ENCODE data around the gene NCBP1. TPM values are rescaled to one million over a fixed set of nuclear protein-coding genes. Genes with fewer than 3 reads are reported as not detected.

Gene NCBP1
- total RNA-seq, 1 donor from 2014 or later = 55.9 TPM

DNA sequence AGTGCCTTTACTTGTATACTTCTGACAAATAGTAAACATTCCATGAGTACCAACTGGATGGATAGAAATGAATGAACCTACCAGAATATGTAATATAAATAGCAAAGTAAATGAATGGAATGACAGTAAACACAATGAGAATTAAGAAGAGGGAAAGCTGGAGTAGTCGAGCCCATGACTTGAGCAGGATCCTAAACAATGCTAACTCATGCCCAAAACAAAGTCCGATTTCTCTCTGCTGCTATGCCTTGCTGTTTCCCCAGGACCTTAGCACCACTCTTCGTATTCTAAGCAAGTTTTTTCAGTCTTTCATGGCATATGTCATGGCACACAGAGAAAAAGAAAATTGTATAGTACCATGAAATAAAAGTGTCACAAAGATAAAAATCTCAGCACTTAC is 61.8 kb downstream of the NCBP1 start:
- Mint-ChIP-seq H3K36me3 (peaks cover 4% of the 10 kb centered on the region), H3K27ac (no peak overlapping the region), H3K4me3 (peak overlapping the region; percentile 96), H3K9me3 (no peaks in the 10 kb centered on the region), H3K4me1 (peaks cover 31% of the 10 kb centered on the region), H3K27me3 (ENCODE audit: insufficient read depth, low read depth) (no peaks in the 10 kb centered on the region)
- Histone ChIP-seq H3K4me1 (peaks cover 10% of the 10 kb centered on the region), H3K36me3 (no peaks in the 10 kb centered on the region), H3F3A (ENCODE audit: low read depth) (peaks cover 8% of the 10 kb centered on the region), H3K4me3 (peak overlapping the region; percentile 86), H2AFZ (replicated peaks) (no peak overlapping the region), H3K4me2 (peak overlapping the region; percentile 91), H3K9me3 (ENCODE audit: low read depth) (no peaks in the 10 kb centered on the region), H3K27me3 (peaks cover 23% of the 10 kb centered on the region), H3K79me2 (ENCODE audit: low read depth) (peaks cover 25% of the 10 kb centered on the region), H4K20me1 (ENCODE audit: low read depth) (peaks cover 14% of the 10 kb centered on the region), H3K27ac (no peak overlapping the region), H3K9ac (no peak overlapping the region)
- no peak for TF ChIP-seq EZH2phosphoT487 (IDR thresholded peaks at IDR 0.05)
- TF ChIP-seq, protein P1, sequence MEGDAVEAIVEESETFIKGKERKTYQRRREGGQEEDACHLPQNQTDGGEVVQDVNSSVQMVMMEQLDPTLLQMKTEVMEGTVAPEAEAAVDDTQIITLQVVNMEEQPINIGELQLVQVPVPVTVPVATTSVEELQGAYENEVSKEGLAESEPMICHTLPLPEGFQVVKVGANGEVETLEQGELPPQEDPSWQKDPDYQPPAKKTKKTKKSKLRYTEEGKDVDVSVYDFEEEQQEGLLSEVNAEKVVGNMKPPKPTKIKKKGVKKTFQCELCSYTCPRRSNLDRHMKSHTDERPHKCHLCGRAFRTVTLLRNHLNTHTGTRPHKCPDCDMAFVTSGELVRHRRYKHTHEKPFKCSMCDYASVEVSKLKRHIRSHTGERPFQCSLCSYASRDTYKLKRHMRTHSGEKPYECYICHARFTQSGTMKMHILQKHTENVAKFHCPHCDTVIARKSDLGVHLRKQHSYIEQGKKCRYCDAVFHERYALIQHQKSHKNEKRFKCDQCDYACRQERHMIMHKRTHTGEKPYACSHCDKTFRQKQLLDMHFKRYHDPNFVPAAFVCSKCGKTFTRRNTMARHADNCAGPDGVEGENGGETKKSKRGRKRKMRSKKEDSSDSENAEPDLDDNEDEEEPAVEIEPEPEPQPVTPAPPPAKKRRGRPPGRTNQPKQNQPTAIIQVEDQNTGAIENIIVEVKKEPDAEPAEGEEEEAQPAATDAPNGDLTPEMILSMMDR (IDR thresholded peaks at IDR 0.05) = no peak
- TF ChIP-seq EZH2 (IDR thresholded peaks at IDR 0.05) = no peak
- no peak for DNase-seq (ENCODE audit: low spot score)

DNA sequence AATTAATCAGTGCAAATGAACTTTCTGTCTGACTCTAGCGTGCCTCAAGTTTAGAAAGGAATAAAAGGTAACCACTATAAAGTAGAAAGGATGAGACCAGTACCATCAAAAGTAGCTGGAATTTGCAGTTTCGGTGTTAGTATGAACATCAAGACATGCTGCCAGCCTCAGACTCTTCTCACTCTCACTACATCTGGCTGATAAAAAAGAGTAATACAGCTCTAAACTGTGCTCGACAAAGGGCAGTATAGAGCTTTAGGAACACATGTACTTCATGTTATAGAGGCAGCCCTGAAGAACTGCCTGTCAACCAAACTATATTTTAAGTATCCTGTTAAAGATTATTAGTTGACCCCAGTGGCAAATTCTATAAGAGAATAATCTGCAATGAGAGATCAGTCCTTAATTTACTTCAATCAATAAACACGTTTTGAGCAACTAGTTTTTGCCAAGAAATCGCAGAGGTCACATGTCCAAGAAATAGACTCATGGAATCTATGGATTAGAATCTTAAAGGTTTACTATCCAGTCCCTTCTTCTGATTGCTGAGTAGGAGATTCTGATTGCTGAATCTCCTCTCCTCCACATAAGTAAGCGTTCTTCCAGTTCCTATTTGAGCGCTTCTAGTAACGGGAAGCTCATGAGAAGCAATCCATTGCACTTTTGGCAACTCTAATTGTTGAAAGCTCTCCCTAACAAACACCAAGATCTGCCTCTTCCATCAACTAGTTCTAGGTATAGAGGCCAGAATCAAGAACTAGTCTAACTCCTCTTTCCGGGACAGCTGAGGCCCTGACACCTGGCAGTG is 62.6 kb downstream of the NCBP1 start:
- TF ChIP-seq EZH2phosphoT487 (IDR thresholded peaks at IDR 0.05) = no peak
- TF ChIP-seq, protein P1 (IDR thresholded peaks at IDR 0.05) = no peak
- TF ChIP-seq EZH2 (IDR thresholded peaks at IDR 0.05) = no peak
- H3K9ac ChIP-seq = peak overlapping the region; percentile 49
- H3K4me1 Mint-ChIP-seq = peaks cover 31% of the 10 kb centered on the region

DNA sequence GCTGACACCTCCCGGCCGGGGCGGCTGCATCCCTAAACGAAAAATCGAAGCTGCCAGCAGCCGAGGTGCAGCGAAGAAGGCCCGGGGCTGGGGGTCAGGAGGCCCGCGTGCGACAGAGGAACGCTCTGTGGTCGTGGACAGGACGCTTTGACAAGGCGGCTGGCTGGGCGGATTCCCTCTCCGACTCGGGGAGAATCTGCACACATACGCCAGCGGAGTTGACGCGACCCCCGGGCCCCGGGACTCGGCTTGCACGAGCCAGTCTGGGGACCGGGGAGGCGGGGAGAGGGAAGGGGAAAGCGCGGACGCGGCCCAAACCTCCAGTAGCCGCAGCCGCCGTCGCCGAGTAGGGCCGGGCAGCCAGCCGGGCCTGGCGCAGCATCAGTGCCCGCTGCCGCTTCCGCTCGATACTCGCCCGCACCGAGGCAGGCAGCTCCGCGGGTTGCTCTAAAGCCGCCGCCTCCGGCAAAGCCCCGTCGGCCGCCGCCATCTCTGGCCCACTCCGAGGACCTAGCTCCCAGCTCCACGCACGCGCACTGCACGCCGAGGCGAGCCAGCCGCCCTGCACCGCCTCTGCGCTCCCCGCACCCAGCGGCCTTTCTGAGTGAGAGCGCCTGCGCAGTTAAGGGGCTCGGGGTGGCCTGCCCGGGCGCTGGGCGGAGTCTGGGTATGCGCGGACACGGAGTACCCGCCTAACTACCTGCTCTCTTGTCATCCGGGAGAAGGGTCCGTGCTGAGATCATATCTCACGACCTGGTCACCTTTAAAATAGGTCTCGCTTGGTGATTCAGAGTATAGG is 63.4 kb downstream of the NCBP1 start, which contains the start of gene XPA:
XPA (minus strand) TSS at position 538 of the 799 bp plus-strand sequence; CDS start at position 490, 48 bp downstream.
- H3K27ac Mint-ChIP-seq = peak within 1 kb of the TSS; percentile 53

More for the DNA sequence above, 62.6 kb downstream of the NCBP1 start:
- no peaks in the 10 kb centered on the region for H3K9me3 ChIP-seq (ENCODE audit: low read depth)
- H3K36me3 Mint-ChIP-seq = peaks cover 2% of the 10 kb centered on the region
- no peaks in the 10 kb centered on the region for H3K27me3 Mint-ChIP-seq (ENCODE audit: insufficient read depth, low read depth)
- peaks cover 25% of the 10 kb centered on the region for H3K79me2 ChIP-seq (ENCODE audit: low read depth)
- H2AFZ ChIP-seq (replicated peaks) = peak overlapping the region; percentile 94
- H3K27ac Mint-ChIP-seq = peak overlapping the region; percentile 53
- H3K4me1 ChIP-seq = peaks cover 10% of the 10 kb centered on the region
- DNase-seq (ENCODE audit: low spot score) = no peak
- H3K27ac ChIP-seq = no peak overlapping the region
- H3K4me3 Mint-ChIP-seq = peak overlapping the region; percentile 96
- H3K36me3 ChIP-seq = no peaks in the 10 kb centered on the region
- H3F3A ChIP-seq (ENCODE audit: low read depth) = peaks cover 8% of the 10 kb centered on the region
- peaks cover 23% of the 10 kb centered on the region for H3K27me3 ChIP-seq
- H4K20me1 ChIP-seq (ENCODE audit: low read depth) = peaks cover 14% of the 10 kb centered on the region
- peak overlapping the region; percentile 91 for H3K4me2 ChIP-seq
- H3K9me3 Mint-ChIP-seq = no peaks in the 10 kb centered on the region
- H3K4me3 ChIP-seq = peak overlapping the region; percentile 86

More for the DNA sequence above, 63.4 kb downstream of the NCBP1 start, which contains the start of gene XPA:
- TF ChIP-seq EZH2phosphoT487 (IDR thresholded peaks at IDR 0.05) = no peak
- no peaks in the 10 kb centered on the region for H3K9me3 ChIP-seq (ENCODE audit: low read depth)
- peak within 1 kb of the TSS; percentile 94 for H2AFZ ChIP-seq (replicated peaks)
- H3K36me3 ChIP-seq = no peaks in the 10 kb centered on the region
- H3K27me3 Mint-ChIP-seq (ENCODE audit: insufficient read depth, low read depth) = no peaks in the 10 kb centered on the region
- no peak within 1 kb of the TSS for H3K27ac ChIP-seq
- peak; percentile 99 for DNase-seq (ENCODE audit: low spot score)
- H3F3A ChIP-seq (ENCODE audit: low read depth) = peaks cover 8% of the 10 kb centered on the region
- H3K4me2 ChIP-seq = peak within 1 kb of the TSS; percentile 91
- H3K4me1 Mint-ChIP-seq = peaks cover 31% of the 10 kb centered on the region
- H3K27me3 ChIP-seq = peaks cover 23% of the 10 kb centered on the region
- no peaks in the 10 kb centered on the region for H3K9me3 Mint-ChIP-seq
- H3K4me1 ChIP-seq = peaks cover 10% of the 10 kb centered on the region
- H3K79me2 ChIP-seq (ENCODE audit: low read depth) = peaks cover 25% of the 10 kb centered on the region
- peak within 1 kb of the TSS; percentile 49 for H3K9ac ChIP-seq
- peak within 1 kb of the TSS; percentile 96 for H3K4me3 Mint-ChIP-seq
- H3K36me3 Mint-ChIP-seq = peaks cover 2% of the 10 kb centered on the region
- H3K4me3 ChIP-seq = peak within 1 kb of the TSS; percentile 86
- H4K20me1 ChIP-seq (ENCODE audit: low read depth) = peaks cover 14% of the 10 kb centered on the region

All from neural progenitor cell (in vitro differentiated cells).